Esophagus muscularis mucosa (tissue), 4 donors: ENCODE results near the gene NTM. TPM values are rescaled to one million over a fixed set of nuclear protein-coding genes. Genes with fewer than 3 reads are reported as not detected.

Experiments
- DNase-seq: peaks from one replicate; pipeline ENCODE4 v3.0.0-alpha.2; 2017; ENCODE audit errors: extremely low spot score
- H3K27ac ChIP-seq, 4 donors: fragments of 200-600 bp; sonication (generic); replicated peaks in 1 of 4; 1 replicate in 3 of 4; 2 replicates in 1 of 4; pipeline ENCODE4 v1.5.1; 2016 to 2019; ENCODE audit warnings: mild to moderate bottlenecking in 1 of 4
- H3K27me3 ChIP-seq, 4 donors: fragments of 200-600 bp; sonication (generic); one replicate each; pipeline versions ENCODE4 v1.5.1 to v1.6.0; 2016 to 2019
- H3K36me3 ChIP-seq, 4 donors: fragments of 200-600 bp; sonication (generic); one replicate each; pipeline ENCODE4 v1.5.1; 2016 to 2019
- H3K4me1 ChIP-seq, 4 donors: fragments of 200-600 bp; sonication (generic); one replicate each; pipeline ENCODE4 v1.5.1; 2016 to 2019
- H3K4me3 ChIP-seq, 4 donors: fragments of 200-600 bp; sonication (generic); 1 replicate in 2 of 4; 2 replicates in 2 of 4; pipeline ENCODE4 v1.5.1; 2016 to 2019; ENCODE audit warnings: mild to moderate bottlenecking in 4 of 4, moderate library complexity in 1 of 4
- H3K9me3 ChIP-seq, 4 donors: fragments of 200-600 bp; sonication (generic); 1 replicate in 3 of 4; 2 replicates in 1 of 4; pipeline ENCODE4 v1.5.1; 2016 to 2019
- EP300 ChIP-seq: sonication (generic); formaldehyde crosslinking; IDR thresholded peaks from one replicate; pipeline ENCODE4 v1.6.1; 2017; ENCODE audit warnings: antibody characterized with exemption
- POLR2A ChIP-seq: fragments of 450-650 bp; IDR thresholded peaks from one replicate; pipeline ENCODE4 v1.6.1; 2017; ENCODE audit warnings: antibody characterized with exemption, moderate library complexity, mild to moderate bottlenecking, low read depth
- POLR2AphosphoS5 ChIP-seq, 2 donors: sonication (generic); formaldehyde crosslinking; IDR thresholded peaks; one replicate each; pipeline ENCODE4 v1.6.1; 2017; ENCODE audit warnings: antibody characterized with exemption in 2 of 2
- WGBS: methylation state at CpG from one replicate; pipeline ENCODE4 v1.1.5; 2018; 5-methylcytosine and 5-hydroxymethylcytosine counted together
- intact Hi-C: fragments of 100-400 bp; cut with DNase I; formaldehyde crosslinking; loops from one replicate; pipeline ENCODE4 v1.15.1; 2023
- total RNA-seq, 4 donors: library from RNA; depleted of rRNA; stranded (reverse); fragments of >200 nt; gene quantifications; one replicate each; pipeline versions ENCODE4 v1.1.0 to v1.2.1, GENCODE V29; 2016
- TF ChIP-seq, protein P1 (sequence below), 3 experiments: fragments of 200-600 bp in 2 of 3; fragments of 450-650 bp in 1 of 3; sonication (generic) in 2 of 3; IDR thresholded peaks; one replicate each; pipeline ENCODE4 v1.5.1; 2017 to 2019; ENCODE audit warnings: antibody characterized with exemption in 3 of 3, mild to moderate bottlenecking in 2 of 3, moderate library complexity in 1 of 3

The NTM gene
- total RNA-seq, 4 donors from 2014 or later = 5.6 to 25.3 (median 8.3) TPM

DNA sequence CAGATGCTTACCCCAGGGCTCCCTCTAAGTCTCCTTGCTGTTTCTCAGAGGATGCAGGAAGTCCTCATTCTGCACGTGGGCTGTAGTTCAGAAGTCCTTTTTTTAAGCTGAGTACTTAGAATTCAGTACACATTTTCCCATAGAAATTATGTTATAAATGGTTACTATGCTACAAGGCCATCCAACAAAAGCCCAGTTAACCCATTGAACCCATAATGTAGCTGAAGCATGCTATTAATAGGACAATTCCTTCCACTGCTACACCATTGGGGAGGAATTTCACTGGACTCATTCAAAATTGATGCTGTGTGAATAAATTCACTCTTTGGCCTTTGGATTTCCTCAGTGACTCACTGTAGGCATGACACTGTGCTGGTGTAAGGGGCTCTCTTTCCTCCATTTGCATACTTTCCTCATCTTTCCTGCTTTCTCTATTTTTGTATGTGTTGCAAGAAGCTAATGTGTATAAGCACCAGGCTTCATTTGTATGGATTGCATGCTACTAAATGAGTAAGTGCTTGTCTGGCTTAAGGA is 148.0 kb downstream of the NTM start:
- intact Hi-C loops = no loop called here
- no peaks in the 10 kb centered on the region for H3K27me3 ChIP-seq
- whole genome bisulfite sequencing = 27% methylated on average over 1 of the region's 1 CpG
- no peaks in the 10 kb centered on the region for H3K9me3 ChIP-seq
- no peak for DNase-seq
- H3K27ac ChIP-seq = no peak overlapping the region
- TF ChIP-seq, protein P1, sequence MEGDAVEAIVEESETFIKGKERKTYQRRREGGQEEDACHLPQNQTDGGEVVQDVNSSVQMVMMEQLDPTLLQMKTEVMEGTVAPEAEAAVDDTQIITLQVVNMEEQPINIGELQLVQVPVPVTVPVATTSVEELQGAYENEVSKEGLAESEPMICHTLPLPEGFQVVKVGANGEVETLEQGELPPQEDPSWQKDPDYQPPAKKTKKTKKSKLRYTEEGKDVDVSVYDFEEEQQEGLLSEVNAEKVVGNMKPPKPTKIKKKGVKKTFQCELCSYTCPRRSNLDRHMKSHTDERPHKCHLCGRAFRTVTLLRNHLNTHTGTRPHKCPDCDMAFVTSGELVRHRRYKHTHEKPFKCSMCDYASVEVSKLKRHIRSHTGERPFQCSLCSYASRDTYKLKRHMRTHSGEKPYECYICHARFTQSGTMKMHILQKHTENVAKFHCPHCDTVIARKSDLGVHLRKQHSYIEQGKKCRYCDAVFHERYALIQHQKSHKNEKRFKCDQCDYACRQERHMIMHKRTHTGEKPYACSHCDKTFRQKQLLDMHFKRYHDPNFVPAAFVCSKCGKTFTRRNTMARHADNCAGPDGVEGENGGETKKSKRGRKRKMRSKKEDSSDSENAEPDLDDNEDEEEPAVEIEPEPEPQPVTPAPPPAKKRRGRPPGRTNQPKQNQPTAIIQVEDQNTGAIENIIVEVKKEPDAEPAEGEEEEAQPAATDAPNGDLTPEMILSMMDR (IDR thresholded peaks at IDR 0.05) = no peak
- TF ChIP-seq EP300 = no peak
- TF ChIP-seq POLR2A = no peak
- TF ChIP-seq POLR2AphosphoS5 (IDR thresholded peaks at IDR 0.05) = no peak
- H3K4me3 ChIP-seq = no peak overlapping the region
- no peaks in the 10 kb centered on the region for H3K4me1 ChIP-seq
- H3K36me3 ChIP-seq = no peaks in the 10 kb centered on the region

DNA sequence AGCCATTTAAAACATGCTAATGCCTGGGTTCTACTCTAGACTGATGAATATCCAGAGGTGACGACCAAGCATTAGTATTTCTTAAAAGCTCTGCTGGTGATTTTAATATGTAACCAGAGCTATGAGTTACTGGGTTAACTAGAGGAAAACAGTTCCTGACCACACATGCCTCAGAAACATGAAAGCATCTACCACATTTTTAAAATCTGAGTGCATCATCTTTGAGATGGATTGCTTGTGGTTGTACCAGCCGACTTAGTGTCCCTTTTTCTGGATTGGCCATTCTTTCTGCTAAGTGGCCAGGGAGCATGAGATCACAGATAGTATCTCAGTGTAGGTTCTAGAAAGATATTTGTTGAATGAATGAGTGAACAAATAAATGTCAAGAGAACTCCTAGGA is 152.4 kb downstream of the NTM start:
- peaks cover 0 to 16% (median 0%) of the 10 kb centered on the region in 4 donors for H3K27me3 ChIP-seq
- TF ChIP-seq, protein P1 (IDR thresholded peaks at IDR 0.05) = no peak
- no peak overlapping the region for H3K4me3 ChIP-seq
- H3K9me3 ChIP-seq = no peaks in the 10 kb centered on the region
- no peaks in the 10 kb centered on the region for H3K36me3 ChIP-seq
- DNase-seq = no peak
- H3K27ac ChIP-seq = no peak overlapping the region
- H3K4me1 ChIP-seq = no peaks in the 10 kb centered on the region
- 72% methylated on average over 2 of the region's 2 CpGs for WGBS
- intact Hi-C loops = no loop called here

DNA sequence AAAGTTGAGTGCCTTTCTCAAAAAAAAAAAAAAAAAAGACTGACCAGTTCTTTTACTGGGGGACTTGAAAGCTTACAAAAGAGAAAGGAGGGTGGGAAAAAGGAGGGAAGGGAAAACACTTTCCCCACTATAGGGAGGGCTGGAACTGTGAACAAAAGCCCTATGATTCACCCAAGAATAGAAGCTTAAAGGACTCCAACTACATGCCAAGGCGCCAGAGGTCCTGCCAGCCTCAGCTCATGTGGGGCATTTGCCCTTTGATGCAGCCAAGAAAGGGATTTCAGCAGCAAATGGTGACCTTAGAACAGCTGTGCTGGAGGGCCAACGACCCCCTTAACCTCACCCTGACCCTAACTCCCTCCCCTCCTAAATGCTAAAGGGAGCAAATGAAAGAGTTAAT is 160.0 kb downstream of the NTM start:
- TF ChIP-seq EP300 (no peak), POLR2A (no peak), POLR2AphosphoS5 (IDR thresholded peaks at IDR 0.05) (no peak)
- TF ChIP-seq, protein P1 (IDR thresholded peaks at IDR 0.05) = no peak
- Histone ChIP-seq H3K4me3 (no peak overlapping the region), H3K36me3 (no peaks in the 10 kb centered on the region), H3K9me3 (no peaks in the 10 kb centered on the region), H3K27me3 (peaks cover 0 to 21% (median 0%) of the 10 kb centered on the region in 4 donors), H3K4me1 (no peaks in the 10 kb centered on the region), H3K27ac (no peak overlapping the region)
- intact Hi-C loops = no loop called here
- DNase-seq = no peak
- WGBS = 48% methylated on average over 2 of the region's 2 CpGs

DNA sequence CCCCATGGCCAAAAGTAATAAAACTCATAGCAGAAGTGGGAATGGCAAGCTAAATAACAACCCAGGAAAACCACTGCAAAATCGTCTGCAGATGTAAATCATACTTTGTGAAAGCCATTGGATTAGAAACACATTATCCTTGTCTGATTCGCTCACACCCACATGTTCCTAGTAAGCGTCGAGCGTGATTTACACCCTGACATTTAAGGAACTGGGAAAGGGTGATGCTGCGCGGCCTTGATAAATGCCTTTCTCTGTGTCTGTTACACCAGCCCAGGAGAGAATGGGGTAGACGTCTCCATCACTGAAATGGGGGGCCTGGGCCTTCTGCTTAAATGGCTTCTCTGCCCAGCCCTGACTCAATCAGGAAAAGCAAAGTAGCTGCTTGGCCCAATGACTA is 162.7 kb downstream of the NTM start:
- no peak for DNase-seq
- Histone ChIP-seq H3K27ac (no peak overlapping the region), H3K27me3 (peaks cover 0 to 11% (median 0%) of the 10 kb centered on the region in 4 donors), H3K9me3 (no peaks in the 10 kb centered on the region), H3K4me3 (no peak overlapping the region), H3K4me1 (no peaks in the 10 kb centered on the region), H3K36me3 (no peaks in the 10 kb centered on the region)
- TF ChIP-seq EP300 (no peak), POLR2A (no peak), POLR2AphosphoS5 (IDR thresholded peaks at IDR 0.05) (no peak)
- TF ChIP-seq, protein P1 (IDR thresholded peaks at IDR 0.05) = no peak
- intact Hi-C loops = no loop called here
- WGBS = 75% methylated on average over 8 of the region's 8 CpGs

DNA sequence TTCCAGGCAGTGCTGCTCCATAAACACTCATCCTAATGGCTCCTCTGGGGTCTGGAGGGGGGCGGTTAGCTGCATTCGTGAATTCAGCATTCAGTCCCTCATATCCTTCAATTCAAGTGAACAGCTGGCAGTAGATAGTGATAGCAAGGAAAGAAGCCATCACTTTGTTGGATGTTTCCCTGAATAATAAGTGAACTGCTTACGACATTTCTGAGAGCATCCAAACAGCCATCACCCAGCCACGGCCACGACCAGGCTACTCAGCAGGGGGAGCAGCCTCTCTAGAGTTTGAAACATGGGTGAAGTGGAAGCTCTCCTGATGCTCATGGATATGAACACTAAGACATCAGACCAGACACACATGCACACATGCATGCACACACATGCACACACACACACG is 163.6 kb downstream of the NTM start:
- Histone ChIP-seq H3K27me3 (peaks cover 0 to 11% (median 0%) of the 10 kb centered on the region in 4 donors), H3K36me3 (no peaks in the 10 kb centered on the region), H3K4me1 (no peaks in the 10 kb centered on the region), H3K27ac (no peak overlapping the region), H3K9me3 (no peaks in the 10 kb centered on the region), H3K4me3 (no peak overlapping the region)
- no peak for DNase-seq
- intact Hi-C loops = no loop called here
- TF ChIP-seq EP300 = no peak
- no peak for TF ChIP-seq POLR2A
- TF ChIP-seq POLR2AphosphoS5 (IDR thresholded peaks at IDR 0.05) = no peak
- TF ChIP-seq, protein P1 (IDR thresholded peaks at IDR 0.05) = no peak
- WGBS = 71% methylated on average over 6 of the region's 6 CpGs
